Panc1 (cell line): ENCODE measurements around the gene RTP5. TPM values are rescaled to one million over a fixed set of nuclear protein-coding genes. Genes with fewer than 3 reads are reported as not detected.

Experiments
- ATAC-seq: fragments of 200-7000 bp; cut with Tn5 transposase; 2 replicates; pipeline ENCODE4 v1.9.1; 2020; ENCODE audit warnings: mild to moderate bottlenecking, moderate library complexity
- BruUV-seq: library from RNA; stranded (reverse); fragments of 400-500 nt; replicated peaks from 2 replicates; lab custom pipeline; 2021; lab: Mats Ljungman, UMichigan
- CTCF ChIA-PET: fragments of 300-600 bp; sonication (Branson Sonifier 250); formaldehyde crosslinking; loops from one replicate; lab custom pipeline; 2022; ENCODE audit warnings: antibody characterized with exemption; lab: Charles Lee
- POLR2A ChIA-PET: fragments of 300-600 bp; sonication (Branson Sonifier 250); formaldehyde crosslinking; loops from one replicate; lab custom pipeline; 2022; ENCODE audit warnings: antibody characterized with exemption; lab: Charles Lee
- DNase-seq: peaks from one replicate; pipeline ENCODE4 v3.0.0-alpha.2; 2010; ENCODE audit warnings: low read depth, low spot score
- H3K27ac ChIP-seq: 2 replicates; pipeline ENCODE4 v1.5.1; 2011; ENCODE audit warnings: mild to moderate bottlenecking, low read length, inconsistent platforms
- H3K27me3 ChIP-seq: fragments of 200-500 bp; sonication (Bioruptor generic); 2 replicates; pipeline ENCODE4 v1.6.0; 2014; ENCODE audit warnings: low read length, inconsistent platforms; ENCODE audit not compliant: control insufficient read depth, insufficient read depth
- H3K36me3 ChIP-seq: fragments of 200-500 bp; sonication (Bioruptor generic); 2 replicates; pipeline ENCODE4 v1.5.1; 2014; ENCODE audit warnings: inconsistent platforms, mild to moderate bottlenecking, low read length, moderate library complexity; ENCODE audit not compliant: control insufficient read depth, insufficient read depth
- H3K4me1 ChIP-seq: 2 replicates; pipeline ENCODE4 v1.5.1; 2011; ENCODE audit warnings: inconsistent platforms, mild to moderate bottlenecking, low read length, moderate library complexity; ENCODE audit not compliant: control insufficient read depth, insufficient read depth
- H3K4me3 ChIP-seq, 2 experiments: 2 replicates each; pipeline ENCODE4 v1.5.1; 2011 to 2012; ENCODE audit warnings: low read depth in 2 of 2, low read length in 2 of 2, mild to moderate bottlenecking in 2 of 2, inconsistent platforms in 1 of 2, moderate library complexity in 1 of 2
- H3K9me3 ChIP-seq: fragments of 200-500 bp; sonication (Bioruptor generic); 2 replicates; pipeline ENCODE4 v1.5.1; 2014; ENCODE audit warnings: low read depth, mild to moderate bottlenecking, inconsistent platforms, low read length, moderate library complexity; ENCODE audit not compliant: control insufficient read depth, insufficient read depth
- CTCF ChIP-seq: fragments of 450-650 bp; IDR thresholded peaks from 2 replicates; pipeline ENCODE4 v1.5.1; 2017; ENCODE audit warnings: mild to moderate bottlenecking
- POLR2AphosphoS5 ChIP-seq: IDR thresholded peaks from 2 replicates; pipeline ENCODE4 v1.6.1; 2012; ENCODE audit warnings: mild to moderate bottlenecking, low read depth, low read length, moderate library complexity
- REST ChIP-seq, 2 experiments: IDR thresholded peaks; 2 replicates each; pipeline ENCODE4 v1.6.1; 2011 to 2012; ENCODE audit warnings: low read depth in 2 of 2, control low read depth in 1 of 2, low read length in 1 of 2, mild to moderate bottlenecking in 1 of 2, moderate library complexity in 1 of 2; ENCODE audit not compliant: insufficient read depth in 1 of 2
- SIN3A ChIP-seq: IDR thresholded peaks from 2 replicates; pipeline ENCODE4 v1.6.1; 2012; ENCODE audit warnings: low read depth, mild to moderate bottlenecking, low read length, moderate library complexity, borderline replicate concordance; ENCODE audit not compliant: insufficient read depth
- TCF7L2 ChIP-seq: IDR thresholded peaks from 2 replicates; pipeline ENCODE4 v1.6.1; 2011; ENCODE audit warnings: mild to moderate bottlenecking, low read depth, low read length, inconsistent platforms
- in situ Hi-C: cut with HindIII; loops from 2 replicates; pipeline ENCODE4 v1.10.0; 2016; ENCODE audit warnings: low sequenced_read_pairs, low pct_unique_long_range_greater_than_20kb
- intact Hi-C: fragments of 100-400 bp; cut with micrococcal nuclease; formaldehyde crosslinking; loops from one replicate; pipeline ENCODE4 v1.10.0; 2022; ENCODE audit not compliant: unreplicated experiment
- total RNA-seq: library from RNA; stranded (reverse); gene quantifications from one replicate; pipeline ENCODE4 v1.2.1, GENCODE V29; 2021; ENCODE audit not compliant: unreplicated experiment

Gene RTP5
- total RNA-seq, 1 experiment from 2014 or later = not detected

- no peak for TF ChIP-seq POLR2AphosphoS5
- Histone ChIP-seq H3K4me1 (peaks cover 16% of the 10 kb centered on the region), H3K27ac (peak overlapping the region; percentile 63), H3K4me3 (peak overlapping the region; percentile 65 to 75), H3K9me3 (no peaks in the 10 kb centered on the region), H3K27me3 (no peaks in the 10 kb centered on the region), H3K36me3 (no peaks in the 10 kb centered on the region)
- POLR2A ChIA-PET = no interaction called here
- no peak for ATAC-seq
- in situ Hi-C loops (no loop called here), intact Hi-C loops (no loop called here)
- no peak for DNase-seq
- BruUV-seq = no TSS peak
- CTCF ChIA-PET = no interaction called here
Measured at GRCh38 chr2:241880311-241881073, 11.0 kb downstream of the RTP5 start.

GRCh38 chr2:241882091-241882625, 12.6 kb downstream of the RTP5 start:
- ATAC-seq (peak; percentile 43), DNase-seq (no peak)
- ChIA-PET CTCF (no interaction called here), POLR2A (no interaction called here)
- Histone ChIP-seq H3K4me1 (peaks cover 29% of the 10 kb centered on the region), H3K4me3 (peak overlapping the region; percentile 47 to 65), H3K36me3 (no peaks in the 10 kb centered on the region), H3K27ac (peak overlapping the region; percentile 54), H3K9me3 (no peaks in the 10 kb centered on the region), H3K27me3 (no peaks in the 10 kb centered on the region)
- in situ Hi-C loops = no loop called here
- TF ChIP-seq REST (IDR thresholded peaks at IDR 0.05; ENCODE audit: insufficient read depth in 1 of 2, low read depth in 2 of 2, low read length in 1 of 2) = no peak
- TF ChIP-seq SIN3A = no peak
- TF ChIP-seq CTCF = no peak
- no peak for TF ChIP-seq POLR2AphosphoS5
- intact Hi-C loops = no loop called here
- BruUV-seq = no TSS peak

- H3K4me1 ChIP-seq = peaks cover 30% of the 10 kb centered on the region
- no peaks in the 10 kb centered on the region for H3K27me3 ChIP-seq
- intact Hi-C loops (no loop called here), in situ Hi-C loops (no loop called here)
- ChIA-PET POLR2A (no interaction called here), CTCF (no interaction called here)
- no TSS peak for BruUV-seq
- TF ChIP-seq TCF7L2 (no peak), POLR2AphosphoS5 (no peak), CTCF (no peak), REST (IDR thresholded peaks at IDR 0.05; ENCODE audit: insufficient read depth in 1 of 2, low read depth in 2 of 2, low read length in 1 of 2) (no peak), SIN3A (no peak)
- no peaks in the 10 kb centered on the region for H3K36me3 ChIP-seq
- no peak overlapping the region; the same call in 1 of the 2 replicates for H3K27ac ChIP-seq
- ATAC-seq (no peak), DNase-seq (no peak)
- no peak overlapping the region for H3K4me3 ChIP-seq
- H3K9me3 ChIP-seq = no peaks in the 10 kb centered on the region
Measured at GRCh38 chr2:241884951-241885290, 15.4 kb downstream of the RTP5 start.
